HG02759 (cell line): ENCODE measurements around the gene SPAG7.

Experiments
- ATAC-seq: cut with Tn5 transposase; IDR thresholded peaks from one replicate; pipeline ENCODE4 v1.9.1; 2021; ENCODE audit warnings: mild to moderate bottlenecking, moderate library complexity; ENCODE audit not compliant: unreplicated experiment

The SPAG7 gene

GRCh38 chr17:4974115-4974670 is 6.6 kb upstream of the SPAG7 start:
- no peak for ATAC-seq

- ATAC-seq, result no peak
Measured at GRCh38 chr17:4973256-4974114, 5.9 kb upstream of the SPAG7 start.

GRCh38 chr17:4972752-4973151 is 5.1 kb upstream of the SPAG7 start:
- no peak for ATAC-seq

GRCh38 chr17:4972322-4972721 is 4.7 kb upstream of the SPAG7 start:
- ATAC-seq, result no peak

- ATAC-seq, result no peak
Measured at GRCh38 chr17:4971826-4972225, 4.2 kb upstream of the SPAG7 start.

- ATAC-seq, result no peak
Measured at GRCh38 chr17:4970273-4970672, 2.7 kb upstream of the SPAG7 start.

GRCh38 chr17:4969551-4970173 is 2.0 kb upstream of the SPAG7 start:
- no peak for ATAC-seq

GRCh38 chr17:4969047-4969550 is 1.5 kb upstream of the SPAG7 start:
- ATAC-seq, result no peak

GRCh38 chr17:4968486-4969046 is 949 bp upstream of the SPAG7 start:
- no peak for ATAC-seq

- ATAC-seq, result peak; percentile 76
Measured at GRCh38 chr17:4966844-4967538, 626 bp downstream of the SPAG7 start.

GRCh38 chr17:4965311-4965986 is 2.2 kb downstream of the SPAG7 start:
- ATAC-seq, result no peak

GRCh38 chr17:4960279-4960922 is 7.2 kb downstream of the SPAG7 start:
- no peak for ATAC-seq

GRCh38 chr17:4959261-4959965 is 8.2 kb downstream of the SPAG7 start:
- ATAC-seq, result no peak

- no peak for ATAC-seq
Measured at GRCh38 chr17:4958102-4958501, 9.5 kb downstream of the SPAG7 start.

- no peak for ATAC-seq
Measured at GRCh38 chr17:4956493-4957061, 11.0 kb downstream of the SPAG7 start.

GRCh38 chr17:4955091-4955490 is 12.5 kb downstream of the SPAG7 start:
- no peak for ATAC-seq

- ATAC-seq, result no peak
Measured at GRCh38 chr17:4953451-4953961, 14.1 kb downstream of the SPAG7 start.

GRCh38 chr17:4951486-4951885 is 16.1 kb downstream of the SPAG7 start:
- ATAC-seq, result no peak

- no peak for ATAC-seq
Measured at GRCh38 chr17:4950746-4951204, 16.8 kb downstream of the SPAG7 start, which contains the start of gene ENO3. Gene ENO3 (plus strand): TSS chr17:4951119. CDS start chr17:4951830, 711 bp downstream.
